GM10266 (cell line): ENCODE data around the gene TTN.

Experiments used
- DNase-seq: peaks from one replicate; pipeline ENCODE4 v3.0.0; 2012; ENCODE audit errors: extremely low spot score
- TF ChIP-seq, protein P1 (sequence below): IDR thresholded peaks from 2 replicates; pipeline ENCODE4 v1.5.1; 2012; ENCODE audit warnings: mild to moderate bottlenecking, low read depth; ENCODE audit not compliant: control insufficient read depth, insufficient read depth; ENCODE audit errors: missing control alignments

TTN gene

DNA sequence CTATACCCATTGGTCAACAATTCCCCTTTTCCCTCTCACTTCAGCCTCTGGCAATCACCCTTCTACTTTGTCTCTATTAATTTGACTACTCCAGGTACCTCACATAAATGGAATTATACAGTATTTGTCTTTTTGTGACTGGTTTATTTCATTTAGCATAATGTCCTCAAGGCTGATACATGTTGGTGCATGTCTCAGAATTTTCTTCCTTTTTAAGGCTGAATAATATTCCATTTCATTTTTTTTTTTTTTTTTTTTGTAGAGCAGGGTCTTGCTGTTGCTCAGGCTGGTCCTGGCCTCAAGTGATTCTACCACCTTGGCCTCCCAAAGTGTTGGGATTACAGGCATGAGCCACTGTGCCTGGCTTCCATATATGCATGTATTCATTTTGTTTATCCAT, 330.7 kb downstream of the TTN start:
- DNase-seq, result no peak
- TF ChIP-seq, protein P1, sequence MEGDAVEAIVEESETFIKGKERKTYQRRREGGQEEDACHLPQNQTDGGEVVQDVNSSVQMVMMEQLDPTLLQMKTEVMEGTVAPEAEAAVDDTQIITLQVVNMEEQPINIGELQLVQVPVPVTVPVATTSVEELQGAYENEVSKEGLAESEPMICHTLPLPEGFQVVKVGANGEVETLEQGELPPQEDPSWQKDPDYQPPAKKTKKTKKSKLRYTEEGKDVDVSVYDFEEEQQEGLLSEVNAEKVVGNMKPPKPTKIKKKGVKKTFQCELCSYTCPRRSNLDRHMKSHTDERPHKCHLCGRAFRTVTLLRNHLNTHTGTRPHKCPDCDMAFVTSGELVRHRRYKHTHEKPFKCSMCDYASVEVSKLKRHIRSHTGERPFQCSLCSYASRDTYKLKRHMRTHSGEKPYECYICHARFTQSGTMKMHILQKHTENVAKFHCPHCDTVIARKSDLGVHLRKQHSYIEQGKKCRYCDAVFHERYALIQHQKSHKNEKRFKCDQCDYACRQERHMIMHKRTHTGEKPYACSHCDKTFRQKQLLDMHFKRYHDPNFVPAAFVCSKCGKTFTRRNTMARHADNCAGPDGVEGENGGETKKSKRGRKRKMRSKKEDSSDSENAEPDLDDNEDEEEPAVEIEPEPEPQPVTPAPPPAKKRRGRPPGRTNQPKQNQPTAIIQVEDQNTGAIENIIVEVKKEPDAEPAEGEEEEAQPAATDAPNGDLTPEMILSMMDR, result no peak
